Measurements from ENCODE around the gene THEM4. TPM values are rescaled to one million over a fixed set of nuclear protein-coding genes. Genes with fewer than 3 reads are reported as not detected.
"Not testable (repeated sequence)": the region's sequence is repeated elsewhere in the genome, so short reads cannot be mapped to it uniquely, and the experiment has no call there.

THEM4 gene
- total RNA-seq, 2 experiments from 2014 or later: 24.0 to 24.5 TPM

GRCh38 chr1:151905070-151905442 is 4.3 kb downstream of the THEM4 start:
- peak; percentile 76 for ATAC-seq (ENCODE audit: poor library complexity)
- ChIA-PET CTCF (no interaction called here), POLR2A (interaction anchor here (0.6 to 8.1 kb wide), 22 partner anchors 7 to 554 kb away, joined by 3 to 106 read pairs (median 4); partner anchors contain the start of genes S100A10 and TDRKH)
- H3K36me3 ChIP-seq (ENCODE audit: insufficient read depth, low read length): peaks cover 10% of the 10 kb centered on the region
- peaks cover 9% of the 10 kb centered on the region for H3K9me3 Mint-ChIP-seq
- no peaks in the 10 kb centered on the region for H3K27me3 ChIP-seq (ENCODE audit: control insufficient read depth in 1 of 2, insufficient read depth in 2 of 2, low read length in 2 of 2)
- H3K4me1 Mint-ChIP-seq (ENCODE audit: low read depth): peaks cover 74% of the 10 kb centered on the region
- peak overlapping the region; percentile 24 for H3K4me3 ChIP-seq (ENCODE audit: low read length)
- DNase-seq: peak; percentile 34 to 82 (median 68)
- peaks cover 74% of the 10 kb centered on the region for H3K36me3 Mint-ChIP-seq (ENCODE audit: low read depth)
- intact Hi-C loops (cut with DNase I, micrococcal nuclease): loop anchor here in 1 of 2 experiments (2.0 kb wide), 1 partner anchor 16 kb away; no protein-coding TSS in a partner anchor
- H3K9me3 ChIP-seq (ENCODE audit: control insufficient read depth in 1 of 2, insufficient read depth in 1 of 2, low read length in 2 of 2): peaks cover 13 to 32% of the 10 kb centered on the region in 2 experiments
- H3K27ac ChIP-seq (ENCODE audit: low read depth in 1 of 2, low read length in 2 of 2): peak overlapping the region; percentile 69 to 75
- peaks cover 62% of the 10 kb centered on the region for H3K4me1 ChIP-seq (ENCODE audit: insufficient read depth, low read length)
- H3K27ac Mint-ChIP-seq: peak overlapping the region; percentile 92
- TF ChIP-seq, protein P1, sequence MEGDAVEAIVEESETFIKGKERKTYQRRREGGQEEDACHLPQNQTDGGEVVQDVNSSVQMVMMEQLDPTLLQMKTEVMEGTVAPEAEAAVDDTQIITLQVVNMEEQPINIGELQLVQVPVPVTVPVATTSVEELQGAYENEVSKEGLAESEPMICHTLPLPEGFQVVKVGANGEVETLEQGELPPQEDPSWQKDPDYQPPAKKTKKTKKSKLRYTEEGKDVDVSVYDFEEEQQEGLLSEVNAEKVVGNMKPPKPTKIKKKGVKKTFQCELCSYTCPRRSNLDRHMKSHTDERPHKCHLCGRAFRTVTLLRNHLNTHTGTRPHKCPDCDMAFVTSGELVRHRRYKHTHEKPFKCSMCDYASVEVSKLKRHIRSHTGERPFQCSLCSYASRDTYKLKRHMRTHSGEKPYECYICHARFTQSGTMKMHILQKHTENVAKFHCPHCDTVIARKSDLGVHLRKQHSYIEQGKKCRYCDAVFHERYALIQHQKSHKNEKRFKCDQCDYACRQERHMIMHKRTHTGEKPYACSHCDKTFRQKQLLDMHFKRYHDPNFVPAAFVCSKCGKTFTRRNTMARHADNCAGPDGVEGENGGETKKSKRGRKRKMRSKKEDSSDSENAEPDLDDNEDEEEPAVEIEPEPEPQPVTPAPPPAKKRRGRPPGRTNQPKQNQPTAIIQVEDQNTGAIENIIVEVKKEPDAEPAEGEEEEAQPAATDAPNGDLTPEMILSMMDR (IDR thresholded peaks at IDR 0.05): no peak
- peak overlapping the region; percentile 74 for H3K4me3 Mint-ChIP-seq
- H3K27me3 Mint-ChIP-seq: no peaks in the 10 kb centered on the region

GRCh38 chr1:151902858-151903257 is 6.5 kb downstream of the THEM4 start:
- H3K27ac Mint-ChIP-seq: no peak overlapping the region
- POLR2A ChIA-PET: no interaction called here
- H3K4me1 Mint-ChIP-seq (ENCODE audit: low read depth): peaks cover 80% of the 10 kb centered on the region

DNA sequence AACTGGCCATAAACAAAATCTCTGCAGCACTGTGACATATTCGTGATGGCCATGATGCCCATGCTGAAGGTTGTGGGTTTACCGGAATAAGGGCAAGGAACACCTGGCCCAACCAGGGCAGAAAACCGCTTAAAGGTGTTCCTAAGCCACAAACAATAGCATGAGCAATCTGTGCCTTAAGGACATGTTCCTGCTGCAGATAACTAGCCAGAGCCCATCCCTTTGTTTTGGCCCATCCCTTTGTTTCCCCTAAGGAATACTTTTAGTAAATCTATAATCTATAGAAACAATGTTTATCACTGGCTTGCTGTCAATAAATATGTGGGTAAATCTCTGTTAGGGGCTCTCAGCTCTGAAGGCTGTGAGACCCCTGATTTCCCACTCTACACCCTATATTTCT is 8.5 kb downstream of the THEM4 start:
- H3K27ac ChIP-seq (ENCODE audit: low read depth in 1 of 2, low read length in 2 of 2); intact Hi-C loops (cut with DNase I, micrococcal nuclease); H3K4me3 Mint-ChIP-seq; H3K27me3 ChIP-seq (ENCODE audit: control insufficient read depth in 1 of 2, insufficient read depth in 2 of 2, low read length in 2 of 2); H3K36me3 ChIP-seq (ENCODE audit: insufficient read depth, low read length); H3K4me3 ChIP-seq (ENCODE audit: low read length); DNase-seq; ATAC-seq (ENCODE audit: poor library complexity); H3K27me3 Mint-ChIP-seq: not testable (repeated sequence)
- H3K36me3 Mint-ChIP-seq (ENCODE audit: low read depth): peaks cover 68% of the 10 kb centered on the region
- CTCF ChIA-PET: interaction anchor here (2.1 to 6.2 kb wide), 2 partner anchors 8 to 101 kb away, joined by 5 to 27 read pairs; partner anchors contain the start of gene THEM4
- Histone ChIP-seq H3K4me1 (ENCODE audit: insufficient read depth, low read length) (peaks cover 67% of the 10 kb centered on the region), H3K9me3 (ENCODE audit: control insufficient read depth in 1 of 2, insufficient read depth in 1 of 2, low read length in 2 of 2) (peaks cover 4 to 12% of the 10 kb centered on the region in 2 experiments)
- POLR2A ChIA-PET: interaction anchor here (7.8 kb wide), 1 partner anchor 7 kb away, joined by 106 read pairs; the partner anchor contains the start of gene THEM4
- peaks cover 85% of the 10 kb centered on the region for H3K4me1 Mint-ChIP-seq (ENCODE audit: low read depth)
- H3K27ac Mint-ChIP-seq: peak overlapping the region; percentile 96
- peaks cover 12% of the 10 kb centered on the region for H3K9me3 Mint-ChIP-seq

More at GRCh38 chr1:151902858-151903257, 6.5 kb downstream of the THEM4 start:
- Mint-ChIP-seq H3K27me3 (no peaks in the 10 kb centered on the region), H3K36me3 (ENCODE audit: low read depth) (peaks cover 73% of the 10 kb centered on the region), H3K4me3 (no peak overlapping the region), H3K9me3 (peaks cover 12% of the 10 kb centered on the region)
- CTCF ChIA-PET: interaction anchor here (1.3 kb wide), 1 partner anchor 31 kb away, joined by 3 read pairs; no protein-coding TSS in a partner anchor
- H3K4me1 ChIP-seq (ENCODE audit: insufficient read depth, low read length): peaks cover 66% of the 10 kb centered on the region
- H3K27ac ChIP-seq (ENCODE audit: low read depth in 1 of 2, low read length in 2 of 2): no peak overlapping the region
- intact Hi-C loops (cut with DNase I, micrococcal nuclease): no loop called here
- no peak overlapping the region for H3K4me3 ChIP-seq (ENCODE audit: low read length)
- peaks cover 11 to 28% of the 10 kb centered on the region in 2 experiments for H3K9me3 ChIP-seq (ENCODE audit: control insufficient read depth in 1 of 2, insufficient read depth in 1 of 2, low read length in 2 of 2)
- no peaks in the 10 kb centered on the region for H3K27me3 ChIP-seq (ENCODE audit: control insufficient read depth in 1 of 2, insufficient read depth in 2 of 2, low read length in 2 of 2)
- DNase-seq (no peak), ATAC-seq (ENCODE audit: poor library complexity) (no peak)
- TF ChIP-seq, protein P1 (IDR thresholded peaks at IDR 0.05): no peak
- peaks cover 9% of the 10 kb centered on the region for H3K36me3 ChIP-seq (ENCODE audit: insufficient read depth, low read length)
